GM23338 (cell line): ENCODE results near the gene RFX2. TPM values are rescaled to one million over a fixed set of nuclear protein-coding genes. Genes with fewer than 3 reads are reported as not detected.

Source experiments
- ATAC-seq: fragments of 200-7000 bp; cut with Tn5 transposase; 3 replicates; pipeline ENCODE4 v1.9.1; 2020
- DNase-seq: peaks from one replicate; pipeline ENCODE4 v3.0.0-alpha.2; 2015; ENCODE audit warnings: low spot score
- H2AFZ ChIP-seq: fragments of 200-600 bp; sonication (generic); 2 replicates; pipeline ENCODE4 v1.8.0; 2016; ENCODE audit warnings: antibody characterized with exemption, mild to moderate bottlenecking, moderate library complexity
- H3F3A ChIP-seq: fragments of 200-600 bp; sonication (generic); replicated peaks from 2 replicates; pipeline ENCODE4 v1.8.0; 2017; ENCODE audit warnings: antibody characterized with exemption, mixed run types, low read depth
- H3K27ac ChIP-seq: fragments of 200-600 bp; sonication (generic); 2 replicates; pipeline ENCODE4 v1.6.1; 2016; ENCODE audit warnings: low read depth
- H3K27me3 ChIP-seq: fragments of 200-600 bp; sonication (generic); 2 replicates; pipeline ENCODE4 v1.8.0; 2016; ENCODE audit warnings: mild to moderate bottlenecking, mixed run types, moderate library complexity; ENCODE audit not compliant: insufficient read depth
- H3K36me3 ChIP-seq: fragments of 200-600 bp; sonication (generic); 2 replicates; pipeline ENCODE4 v1.8.0; 2016; ENCODE audit warnings: mild to moderate bottlenecking; ENCODE audit not compliant: insufficient read depth
- H3K4me1 ChIP-seq: fragments of 200-600 bp; sonication (generic); 2 replicates; pipeline ENCODE4 v1.8.0; 2016; ENCODE audit warnings: mild to moderate bottlenecking, moderate library complexity; ENCODE audit not compliant: insufficient read depth
- H3K4me2 ChIP-seq: fragments of 200-600 bp; sonication (generic); 2 replicates; pipeline ENCODE4 v1.7.1; 2017; ENCODE audit warnings: mixed run types
- H3K4me3 ChIP-seq: fragments of 200-600 bp; sonication (generic); 2 replicates; pipeline ENCODE4 v1.6.1; 2016; ENCODE audit warnings: mixed run types
- H3K79me2 ChIP-seq: fragments of 200-600 bp; sonication (generic); replicated peaks from 2 replicates; pipeline ENCODE4 v1.8.0; 2017; ENCODE audit warnings: mild to moderate bottlenecking; ENCODE audit not compliant: insufficient read depth
- H3K9me2 ChIP-seq: fragments of 200-600 bp; sonication (generic); 2 replicates; pipeline ENCODE4 v1.8.0; 2017; ENCODE audit not compliant: insufficient read depth
- H4K20me1 ChIP-seq: fragments of 200-600 bp; sonication (generic); replicated peaks from 2 replicates; pipeline ENCODE4 v1.8.0; 2017; ENCODE audit warnings: mild to moderate bottlenecking; ENCODE audit not compliant: insufficient read depth
- H3K27ac Mint-ChIP-seq: 2 replicates; pipeline ENCODE4 v1.8.0; 2020; ENCODE audit warnings: inconsistent platforms, mild to moderate bottlenecking, moderate library complexity, mixed read lengths
- H3K27me3 Mint-ChIP-seq: 3 replicates; pipeline ENCODE4 v1.8.0; 2022; ENCODE audit warnings: low read depth, mild to moderate bottlenecking, moderate library complexity, mixed read lengths, inconsistent platforms; ENCODE audit not compliant: insufficient read depth, poor library complexity
- H3K36me3 Mint-ChIP-seq: 3 replicates; pipeline ENCODE4 v1.8.0; 2021; ENCODE audit warnings: low read depth, mild to moderate bottlenecking, inconsistent platforms, moderate library complexity, mixed read lengths
- H3K4me1 Mint-ChIP-seq: 3 replicates; pipeline ENCODE4 v1.8.0; 2020; ENCODE audit warnings: mild to moderate bottlenecking, inconsistent platforms, mixed read lengths
- H3K4me3 Mint-ChIP-seq: 3 replicates; pipeline ENCODE4 v1.8.0; 2021; ENCODE audit warnings: moderate library complexity, mild to moderate bottlenecking, inconsistent platforms, mixed read lengths
- H3K9me3 Mint-ChIP-seq: 3 replicates; pipeline ENCODE4 v1.8.0; 2020; ENCODE audit warnings: moderate library complexity, mild to moderate bottlenecking, inconsistent platforms, mixed read lengths
- CREB1 ChIP-seq: fragments of 250-450 bp; sonication (Bioruptor Pico); IDR thresholded peaks from 2 replicates; pipeline ENCODE4 v1.5.0; 2020; ENCODE audit warnings: low read depth, mild to moderate bottlenecking, moderate library complexity
- EZH2 ChIP-seq: fragments of 200-600 bp; sonication (generic); IDR thresholded peaks from one replicate; pipeline ENCODE4 v1.8.0; 2017; ENCODE audit warnings: antibody characterized with exemption, mild to moderate bottlenecking, low read depth; ENCODE audit not compliant: unreplicated experiment
- JUNB ChIP-seq: IDR thresholded peaks from one replicate; pipeline ENCODE4 v1.6.1; 2016; ENCODE audit warnings: antibody characterized with exemption; ENCODE audit not compliant: unreplicated experiment
- REST ChIP-seq: IDR thresholded peaks from one replicate; pipeline ENCODE4 v1.6.1; 2018; ENCODE audit warnings: antibody characterized with exemption; ENCODE audit not compliant: unreplicated experiment
- ZNF331 ChIP-seq: fragments of 250-450 bp; sonication (Bioruptor Pico); IDR thresholded peaks from 2 replicates; pipeline ENCODE4 v1.5.0; 2020; ENCODE audit warnings: low read depth, mild to moderate bottlenecking, moderate library complexity
- polyA plus RNA-seq: library from polyadenylated mRNA; unstranded; fragments of >200 nt; fragmentation: Nextera tagmentation; extraction: Ambion mirVana; gene quantifications from 2 replicates; pipeline ENCODE4 v1.2.1, GENCODE V29; 2016
- total RNA-seq: library from RNA; depleted of rRNA; stranded (reverse); fragments of >200 nt; shearing (Covaris generic); gene quantifications from 2 replicates; pipeline ENCODE4 v1.2.3, GENCODE V29; 2014

The RFX2 gene
- total and polyA plus RNA-seq, 2 experiments from 2014 or later: 4.6 to 13.0 TPM

GRCh38 chr19:5973376-5973775 is 136.9 kb downstream of the RFX2 start (continued):
- no peak for TF ChIP-seq REST

- TF ChIP-seq JUNB: no peak
- TF ChIP-seq CREB1 (CRISPR knock-in tag): no peak
- TF ChIP-seq ZNF331 (CRISPR knock-in tag): no peak
- TF ChIP-seq EZH2: no peak
- peak; percentile 68 for TF ChIP-seq REST
- Histone ChIP-seq H3K9me2 (no peaks in the 10 kb centered on the region), H3K4me1 (peaks cover 23% of the 10 kb centered on the region), H3K27me3 (no peaks in the 10 kb centered on the region), H3K36me3 (no peaks in the 10 kb centered on the region), H2AFZ (no peak overlapping the region), H4K20me1 (peaks cover 84% of the 10 kb centered on the region), H3K4me2 (no peak overlapping the region), H3K4me3 (no peak overlapping the region), H3F3A (peaks cover 14% of the 10 kb centered on the region), H3K27ac (no peak overlapping the region), H3K79me2 (peaks cover 94% of the 10 kb centered on the region)
- Mint-ChIP-seq H3K36me3 (peaks cover 29% of the 10 kb centered on the region), H3K27me3 (peaks cover 6% of the 10 kb centered on the region), H3K4me1 (peaks cover 43% of the 10 kb centered on the region), H3K9me3 (no peaks in the 10 kb centered on the region; the same call in 1 of the 3 replicates), H3K4me3 (no peak overlapping the region; the same call in 2 of the 3 replicates), H3K27ac (peak overlapping the region; percentile 36; the same call in 1 of the 2 replicates)
- DNase-seq (no peak), ATAC-seq (no peak)
These were observed 138.0 kb downstream of the RFX2 start for GRCh38 chr19:5972355-5972731.
